HG02798 (cell line): ENCODE results near the gene SUPT20HL1.

Experiments used
- ATAC-seq: cut with Tn5 transposase; IDR thresholded peaks from one replicate; pipeline ENCODE4 v1.9.1; 2021; ENCODE audit warnings: mild to moderate bottlenecking; ENCODE audit not compliant: unreplicated experiment, poor library complexity

Gene SUPT20HL1

GRCh38 chrX:24392709-24393108, 32.3 kb downstream of the SUPT20HL1 start:
- no peak for ATAC-seq

- no peak for ATAC-seq
Observed at GRCh38 chrX:24395775-24396174, 35.3 kb downstream of the SUPT20HL1 start.

- no peak for ATAC-seq
Observed at GRCh38 chrX:24396236-24396930, 35.9 kb downstream of the SUPT20HL1 start.

GRCh38 chrX:24396931-24397279, 36.5 kb downstream of the SUPT20HL1 start:
- no peak for ATAC-seq

GRCh38 chrX:24398766-24399165, 38.3 kb downstream of the SUPT20HL1 start:
- ATAC-seq: no peak

GRCh38 chrX:24399550-24399949, 39.1 kb downstream of the SUPT20HL1 start:
- no peak for ATAC-seq

GRCh38 chrX:24405959-24406358, 45.5 kb downstream of the SUPT20HL1 start:
- ATAC-seq: no peak
